GM13977 (cell line): ENCODE data around the gene MAPT.

Experiments
- DNase-seq: peaks from one replicate; pipeline ENCODE4 v3.0.0; 2012; ENCODE audit warnings: low spot score
- in situ Hi-C: fragments of 300-500 bp; cut with MboI; formaldehyde crosslinking; loops from one replicate; pipeline ENCODE4 v1.12.0; 2022; ENCODE audit warnings: low sequenced_read_pairs, low pct_unique_long_range_greater_than_20kb, mixed read lengths, inconsistent platforms; ENCODE audit not compliant: unreplicated experiment
- TF ChIP-seq, protein P1 (sequence below): IDR thresholded peaks from 2 replicates; pipeline ENCODE4 v1.5.1; 2012; ENCODE audit warnings: mild to moderate bottlenecking, control low read depth; ENCODE audit not compliant: insufficient read depth; ENCODE audit errors: extremely low read depth, missing control alignments

The MAPT gene

DNA sequence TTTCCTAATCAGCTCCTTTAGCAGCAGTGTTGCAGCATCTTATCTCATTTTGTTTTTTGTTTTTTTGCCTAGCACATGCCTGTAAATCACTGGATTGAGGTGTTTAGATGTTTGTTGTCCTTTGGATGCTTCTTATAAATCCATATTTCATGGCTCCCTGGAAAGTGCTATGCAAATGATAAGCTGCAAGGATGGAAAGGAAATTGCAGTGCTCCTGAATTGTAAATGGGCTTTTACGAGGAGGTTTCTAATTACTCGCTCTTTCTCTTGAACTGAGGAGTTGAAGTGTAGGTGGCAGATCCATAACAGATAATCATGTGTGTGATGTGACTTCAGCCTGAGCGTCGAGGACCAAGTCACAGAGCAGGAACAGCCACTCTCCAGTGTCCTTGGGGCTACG lies 45.0 kb downstream of the MAPT start:
- DNase-seq, result no peak
- in situ Hi-C loops, result no loop called here
- TF ChIP-seq, protein P1, sequence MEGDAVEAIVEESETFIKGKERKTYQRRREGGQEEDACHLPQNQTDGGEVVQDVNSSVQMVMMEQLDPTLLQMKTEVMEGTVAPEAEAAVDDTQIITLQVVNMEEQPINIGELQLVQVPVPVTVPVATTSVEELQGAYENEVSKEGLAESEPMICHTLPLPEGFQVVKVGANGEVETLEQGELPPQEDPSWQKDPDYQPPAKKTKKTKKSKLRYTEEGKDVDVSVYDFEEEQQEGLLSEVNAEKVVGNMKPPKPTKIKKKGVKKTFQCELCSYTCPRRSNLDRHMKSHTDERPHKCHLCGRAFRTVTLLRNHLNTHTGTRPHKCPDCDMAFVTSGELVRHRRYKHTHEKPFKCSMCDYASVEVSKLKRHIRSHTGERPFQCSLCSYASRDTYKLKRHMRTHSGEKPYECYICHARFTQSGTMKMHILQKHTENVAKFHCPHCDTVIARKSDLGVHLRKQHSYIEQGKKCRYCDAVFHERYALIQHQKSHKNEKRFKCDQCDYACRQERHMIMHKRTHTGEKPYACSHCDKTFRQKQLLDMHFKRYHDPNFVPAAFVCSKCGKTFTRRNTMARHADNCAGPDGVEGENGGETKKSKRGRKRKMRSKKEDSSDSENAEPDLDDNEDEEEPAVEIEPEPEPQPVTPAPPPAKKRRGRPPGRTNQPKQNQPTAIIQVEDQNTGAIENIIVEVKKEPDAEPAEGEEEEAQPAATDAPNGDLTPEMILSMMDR, result no peak

DNA sequence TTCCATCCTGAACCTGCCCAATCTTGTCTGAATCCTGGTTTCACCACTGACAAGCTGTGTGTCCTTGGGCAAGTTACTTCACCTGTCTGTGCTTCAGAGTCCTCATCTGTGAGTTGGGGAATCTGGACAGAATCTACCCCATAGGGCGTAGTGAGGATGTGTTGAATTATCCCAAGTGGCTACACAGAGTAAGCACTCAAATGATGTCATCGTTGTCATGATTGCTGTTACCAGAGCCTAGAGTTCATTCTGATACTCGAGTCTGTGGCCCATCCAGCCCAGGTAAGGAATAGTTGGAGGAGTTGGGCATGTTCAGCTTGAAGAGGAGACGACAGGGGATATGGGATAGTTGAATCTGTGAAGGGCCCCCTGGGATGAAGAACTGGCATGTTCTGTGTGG lies 45.9 kb downstream of the MAPT start:
- in situ Hi-C loops, result no loop called here
- no peak for DNase-seq
- TF ChIP-seq, protein P1, result no peak

DNA sequence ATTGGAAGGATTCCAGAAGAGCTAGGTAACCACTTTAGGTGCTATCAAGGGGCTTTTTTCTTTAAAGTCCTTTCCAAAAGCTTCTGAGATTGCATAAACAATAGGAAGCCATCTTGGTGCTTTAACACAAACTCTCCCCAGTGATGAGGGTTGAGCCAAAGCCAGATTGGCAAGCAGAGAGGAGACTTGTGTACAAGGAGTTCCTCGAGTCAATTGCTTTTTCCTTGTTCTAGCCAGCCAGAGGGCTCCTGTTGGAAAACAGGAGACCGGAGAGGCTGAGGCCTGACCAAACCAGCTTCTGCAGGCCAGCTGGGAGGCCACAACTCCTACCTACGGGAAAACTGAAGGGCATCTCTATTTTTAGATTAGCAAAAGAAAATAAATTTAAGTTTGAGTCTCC lies 46.5 kb downstream of the MAPT start:
- in situ Hi-C loops, result no loop called here
- DNase-seq, result no peak
- TF ChIP-seq, protein P1, result no peak

DNA sequence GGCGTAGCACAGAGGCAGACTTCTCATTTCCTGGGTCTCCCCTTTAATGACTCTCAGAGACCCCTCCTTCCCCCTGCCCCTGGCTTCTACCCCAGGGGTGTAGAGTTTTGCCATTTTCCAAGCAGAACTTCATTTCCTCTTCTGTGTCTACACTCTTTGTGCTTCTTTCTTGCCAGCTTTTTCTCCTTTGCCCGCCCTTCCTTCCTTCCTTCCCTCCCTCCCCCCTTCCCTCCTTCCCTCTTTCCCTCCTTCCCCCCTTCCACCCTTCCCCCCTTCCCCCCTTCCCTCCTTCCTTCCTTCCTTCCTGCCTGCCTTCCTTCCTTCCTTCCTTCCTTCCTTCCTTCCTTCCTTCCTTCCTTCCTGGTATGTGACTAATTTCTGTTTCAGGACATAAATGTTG lies 47.0 kb downstream of the MAPT start:
- TF ChIP-seq, protein P1, result no peak
- in situ Hi-C loops, result no loop called here
- DNase-seq, result no peak

DNA sequence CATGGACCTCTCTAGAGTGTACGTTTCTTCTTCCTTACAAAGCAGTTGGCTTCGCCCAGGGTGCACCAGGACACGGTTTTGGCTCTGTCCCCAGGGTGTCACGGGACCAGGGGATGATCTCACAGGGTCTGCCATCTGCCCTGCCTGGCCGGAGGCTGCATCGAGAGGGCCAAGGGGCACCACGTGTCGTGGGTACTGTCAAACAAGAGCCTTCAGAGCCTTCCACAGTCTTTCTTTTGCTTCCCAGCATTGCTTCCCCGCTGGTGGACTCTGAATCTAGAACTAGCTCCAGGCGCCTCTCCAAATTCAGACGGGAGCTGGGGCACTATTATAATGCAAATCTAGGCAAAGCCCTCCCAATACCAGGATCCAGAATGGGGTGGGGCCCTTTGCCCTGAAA lies 47.9 kb downstream of the MAPT start:
- TF ChIP-seq, protein P1, result no peak
- DNase-seq, result no peak
- in situ Hi-C loops, result no loop called here

DNA sequence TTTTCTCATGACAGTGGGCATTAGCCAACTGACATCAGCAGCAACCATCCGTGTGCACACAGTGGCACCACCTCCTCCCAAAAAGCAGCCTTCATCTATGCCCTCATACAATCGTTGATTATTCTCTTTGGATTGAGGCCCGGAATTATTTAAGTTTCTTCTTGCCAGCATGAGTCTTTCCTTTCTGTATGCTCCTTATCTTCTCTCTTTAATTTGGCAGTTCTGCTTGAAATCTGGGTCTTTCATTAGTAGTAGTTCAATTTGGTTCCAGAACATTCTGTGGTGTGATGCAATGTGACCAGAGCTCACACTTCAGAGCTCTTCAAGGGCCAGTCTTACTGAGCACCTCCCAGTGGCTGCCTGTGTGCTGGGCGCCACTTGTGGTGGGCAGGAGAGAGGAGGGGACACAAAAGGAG lies 52.5 kb downstream of the MAPT start:
- in situ Hi-C loops, result no loop called here
- TF ChIP-seq, protein P1, result no peak
- DNase-seq, result no peak

DNA sequence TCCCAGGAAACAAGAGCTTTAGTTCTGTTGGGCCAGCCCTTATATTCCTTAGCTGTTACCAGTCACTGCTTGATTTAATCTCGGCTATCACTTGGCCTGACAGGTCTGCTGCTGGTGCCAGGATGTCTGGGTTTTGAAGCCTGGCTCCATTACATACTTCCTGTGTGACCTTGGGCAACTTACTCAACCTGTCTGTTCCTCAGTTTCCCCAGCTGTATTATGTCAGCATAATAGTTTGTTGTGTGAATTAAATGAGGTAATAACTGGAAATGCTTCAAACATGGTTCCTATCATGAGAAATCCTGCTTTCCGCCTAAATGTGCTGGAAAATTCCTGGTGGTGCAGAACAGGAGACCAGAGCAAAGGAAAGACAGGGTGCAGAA lies 54.1 kb downstream of the MAPT start:
- TF ChIP-seq, protein P1, result no peak
- DNase-seq, result no peak
- in situ Hi-C loops, result no loop called here
